Measurements from ENCODE around the gene ZMIZ2.

ZMIZ2 gene

DNA sequence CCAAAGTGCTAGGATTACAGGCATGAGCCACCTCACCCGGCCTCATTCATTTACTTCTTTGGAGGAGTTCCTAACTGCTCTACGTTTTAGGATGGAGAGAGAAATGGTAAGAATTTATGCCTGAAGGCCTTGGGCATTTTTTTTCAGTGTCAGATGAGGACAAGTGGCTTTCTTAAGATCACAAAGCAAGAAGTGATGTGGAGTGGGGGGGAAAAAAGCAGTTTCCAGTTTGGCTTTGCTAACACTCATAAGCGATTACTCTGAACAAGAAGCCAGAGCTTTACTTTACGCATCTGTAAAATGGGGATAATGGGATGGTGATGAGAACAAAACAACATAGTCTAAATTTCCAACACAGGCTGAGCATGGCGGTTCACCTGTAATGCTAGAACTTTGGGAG is 45.3 kb downstream of the ZMIZ2 start:
- H3K27ac ChIP-seq: peak overlapping the region; percentile 99; the same call in 1 of the 2 replicates
- TF ChIP-seq ZFX (IDR thresholded peaks at IDR 0.05; ENCODE audit: borderline replicate concordance): no peak
- TF ChIP-seq CTCF (IDR thresholded peaks at IDR 0.05): no peak

DNA sequence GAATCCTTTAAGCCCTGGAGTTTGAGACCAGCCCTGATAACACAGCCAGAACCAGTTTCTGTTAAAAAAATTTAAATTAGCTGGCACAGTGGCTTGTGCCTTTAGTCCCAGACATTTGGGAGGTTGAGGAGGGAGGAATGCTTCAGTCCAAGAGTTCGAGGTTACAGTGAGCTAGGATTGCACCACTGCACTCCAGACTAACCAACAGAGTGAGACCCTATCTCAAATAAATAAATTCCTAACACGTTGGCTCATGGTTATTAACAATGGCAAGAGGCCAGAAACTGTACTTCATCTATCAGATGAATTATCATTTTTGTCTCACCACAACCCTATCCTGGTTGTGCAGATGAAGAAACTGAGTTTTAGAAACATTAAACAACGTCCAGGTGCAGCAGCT is 45.7 kb downstream of the ZMIZ2 start:
- TF ChIP-seq CTCF (IDR thresholded peaks at IDR 0.05) (no peak), ZFX (IDR thresholded peaks at IDR 0.05; ENCODE audit: borderline replicate concordance) (no peak)
- peak overlapping the region; percentile 99; the same call in 1 of the 2 replicates for H3K27ac ChIP-seq

DNA sequence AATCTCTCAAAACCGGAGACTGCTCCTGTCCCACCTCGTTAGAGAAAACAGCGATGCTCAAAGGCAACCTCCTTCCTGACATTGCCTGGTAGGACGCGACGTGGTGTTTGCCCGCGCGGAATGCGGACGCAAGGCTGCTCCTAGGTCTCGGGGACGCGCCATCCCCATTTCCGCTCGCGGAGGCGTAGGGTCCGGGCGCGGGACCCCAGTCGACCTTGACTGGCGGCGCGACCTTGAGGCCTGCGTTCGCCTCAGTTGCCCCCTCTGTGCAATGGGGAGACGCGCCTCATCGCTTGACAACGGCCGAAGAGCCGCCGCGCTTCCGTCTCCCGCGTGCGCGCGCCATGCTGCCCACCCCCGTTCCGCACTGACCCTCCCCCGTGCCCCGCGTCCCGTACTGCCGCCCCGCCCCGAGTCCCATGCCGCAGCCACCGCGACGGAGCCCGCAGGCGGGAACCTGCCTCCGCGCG is 47.4 kb downstream of the ZMIZ2 start:
- no peak for TF ChIP-seq ZFX (IDR thresholded peaks at IDR 0.05; ENCODE audit: borderline replicate concordance)
- no peak for TF ChIP-seq CTCF (IDR thresholded peaks at IDR 0.05)
- peak overlapping the region; percentile 99 for H3K27ac ChIP-seq

GRCh38 chr7:44796504-44797328 is 48.1 kb downstream of the ZMIZ2 start, which contains the start of gene PPIA:
TSS of gene PPIA (plus strand) at chr7:44796681. CDS start at chr7:44796725, 44 bp downstream.
- TF ChIP-seq ZFX (IDR thresholded peaks at IDR 0.05; ENCODE audit: borderline replicate concordance): no peak
- TF ChIP-seq CTCF (IDR thresholded peaks at IDR 0.05): no peak
- peak within 1 kb of the TSS; percentile 99 for H3K27ac ChIP-seq

- TF ChIP-seq CTCF (IDR thresholded peaks at IDR 0.05) (peak; percentile 82), ZFX (IDR thresholded peaks at IDR 0.05; ENCODE audit: borderline replicate concordance) (no peak)
- peak overlapping the region; percentile 99 for H3K27ac ChIP-seq
These were observed 48.9 kb downstream of the ZMIZ2 start for GRCh38 chr7:44797329-44798258.

GRCh38 chr7:44798649-44799305 is 50.1 kb downstream of the ZMIZ2 start:
- no peak for TF ChIP-seq ZFX (IDR thresholded peaks at IDR 0.05; ENCODE audit: borderline replicate concordance)
- no peak for TF ChIP-seq CTCF (IDR thresholded peaks at IDR 0.05)
- H3K27ac ChIP-seq: peak overlapping the region; percentile 99
